GM23338 (cell line): ENCODE measurements around the gene LCLAT1. TPM values are rescaled to one million over a fixed set of nuclear protein-coding genes. Genes with fewer than 3 reads are reported as not detected.

Experiments used
- ATAC-seq: fragments of 200-7000 bp; cut with Tn5 transposase; 3 replicates; pipeline ENCODE4 v1.9.1; 2020
- DNase-seq: peaks from one replicate; pipeline ENCODE4 v3.0.0-alpha.2; 2015; ENCODE audit warnings: low spot score
- H2AFZ ChIP-seq: fragments of 200-600 bp; sonication (generic); 2 replicates; pipeline ENCODE4 v1.8.0; 2016; ENCODE audit warnings: antibody characterized with exemption, mild to moderate bottlenecking, moderate library complexity
- H3F3A ChIP-seq: fragments of 200-600 bp; sonication (generic); replicated peaks from 2 replicates; pipeline ENCODE4 v1.8.0; 2017; ENCODE audit warnings: antibody characterized with exemption, mixed run types, low read depth
- H3K27ac ChIP-seq: fragments of 200-600 bp; sonication (generic); 2 replicates; pipeline ENCODE4 v1.6.1; 2016; ENCODE audit warnings: low read depth
- H3K27me3 ChIP-seq: fragments of 200-600 bp; sonication (generic); 2 replicates; pipeline ENCODE4 v1.8.0; 2016; ENCODE audit warnings: mild to moderate bottlenecking, mixed run types, moderate library complexity; ENCODE audit not compliant: insufficient read depth
- H3K36me3 ChIP-seq: fragments of 200-600 bp; sonication (generic); 2 replicates; pipeline ENCODE4 v1.8.0; 2016; ENCODE audit warnings: mild to moderate bottlenecking; ENCODE audit not compliant: insufficient read depth
- H3K4me1 ChIP-seq: fragments of 200-600 bp; sonication (generic); 2 replicates; pipeline ENCODE4 v1.8.0; 2016; ENCODE audit warnings: mild to moderate bottlenecking, moderate library complexity; ENCODE audit not compliant: insufficient read depth
- H3K4me2 ChIP-seq: fragments of 200-600 bp; sonication (generic); 2 replicates; pipeline ENCODE4 v1.7.1; 2017; ENCODE audit warnings: mixed run types
- H3K4me3 ChIP-seq: fragments of 200-600 bp; sonication (generic); 2 replicates; pipeline ENCODE4 v1.6.1; 2016; ENCODE audit warnings: mixed run types
- H3K79me2 ChIP-seq: fragments of 200-600 bp; sonication (generic); replicated peaks from 2 replicates; pipeline ENCODE4 v1.8.0; 2017; ENCODE audit warnings: mild to moderate bottlenecking; ENCODE audit not compliant: insufficient read depth
- H3K9me2 ChIP-seq: fragments of 200-600 bp; sonication (generic); 2 replicates; pipeline ENCODE4 v1.8.0; 2017; ENCODE audit not compliant: insufficient read depth
- H4K20me1 ChIP-seq: fragments of 200-600 bp; sonication (generic); replicated peaks from 2 replicates; pipeline ENCODE4 v1.8.0; 2017; ENCODE audit warnings: mild to moderate bottlenecking; ENCODE audit not compliant: insufficient read depth
- H3K27ac Mint-ChIP-seq: 2 replicates; pipeline ENCODE4 v1.8.0; 2020; ENCODE audit warnings: inconsistent platforms, mild to moderate bottlenecking, moderate library complexity, mixed read lengths
- H3K27me3 Mint-ChIP-seq: 3 replicates; pipeline ENCODE4 v1.8.0; 2022; ENCODE audit warnings: low read depth, mild to moderate bottlenecking, moderate library complexity, mixed read lengths, inconsistent platforms; ENCODE audit not compliant: insufficient read depth, poor library complexity
- H3K36me3 Mint-ChIP-seq: 3 replicates; pipeline ENCODE4 v1.8.0; 2021; ENCODE audit warnings: low read depth, mild to moderate bottlenecking, inconsistent platforms, moderate library complexity, mixed read lengths
- H3K4me1 Mint-ChIP-seq: 3 replicates; pipeline ENCODE4 v1.8.0; 2020; ENCODE audit warnings: mild to moderate bottlenecking, inconsistent platforms, mixed read lengths
- H3K4me3 Mint-ChIP-seq: 3 replicates; pipeline ENCODE4 v1.8.0; 2021; ENCODE audit warnings: moderate library complexity, mild to moderate bottlenecking, inconsistent platforms, mixed read lengths
- H3K9me3 Mint-ChIP-seq: 3 replicates; pipeline ENCODE4 v1.8.0; 2020; ENCODE audit warnings: moderate library complexity, mild to moderate bottlenecking, inconsistent platforms, mixed read lengths
- CREB1 ChIP-seq: fragments of 250-450 bp; sonication (Bioruptor Pico); IDR thresholded peaks from 2 replicates; pipeline ENCODE4 v1.5.0; 2020; ENCODE audit warnings: low read depth, mild to moderate bottlenecking, moderate library complexity
- EZH2 ChIP-seq: fragments of 200-600 bp; sonication (generic); IDR thresholded peaks from one replicate; pipeline ENCODE4 v1.8.0; 2017; ENCODE audit warnings: antibody characterized with exemption, mild to moderate bottlenecking, low read depth; ENCODE audit not compliant: unreplicated experiment
- EZH2phosphoT487 ChIP-seq: fragments of 200-600 bp; sonication (generic); IDR thresholded peaks from one replicate; pipeline ENCODE4 v1.8.1; 2018; ENCODE audit warnings: antibody characterized with exemption; ENCODE audit not compliant: unreplicated experiment
- JUNB ChIP-seq: IDR thresholded peaks from one replicate; pipeline ENCODE4 v1.6.1; 2016; ENCODE audit warnings: antibody characterized with exemption; ENCODE audit not compliant: unreplicated experiment
- NANOG ChIP-seq: IDR thresholded peaks from 2 replicates; pipeline ENCODE4 v1.6.1; 2016; ENCODE audit warnings: antibody characterized with exemption, borderline replicate concordance
- POLR2AphosphoS5 ChIP-seq: IDR thresholded peaks from 2 replicates; pipeline ENCODE4 v1.6.1; 2016; ENCODE audit warnings: antibody characterized with exemption, low read depth
- STAT1 ChIP-seq: IDR thresholded peaks from one replicate; pipeline ENCODE4 v1.6.1; 2016; ENCODE audit warnings: antibody characterized with exemption; ENCODE audit not compliant: unreplicated experiment
- ZNF114 ChIP-seq: fragments of 250-450 bp; sonication (Bioruptor Pico); IDR thresholded peaks from 2 replicates; pipeline ENCODE4 v1.5.0; 2020; ENCODE audit warnings: mild to moderate bottlenecking, moderate library complexity
- ZNF331 ChIP-seq: fragments of 250-450 bp; sonication (Bioruptor Pico); IDR thresholded peaks from 2 replicates; pipeline ENCODE4 v1.5.0; 2020; ENCODE audit warnings: low read depth, mild to moderate bottlenecking, moderate library complexity
- polyA plus RNA-seq: library from polyadenylated mRNA; unstranded; fragments of >200 nt; fragmentation: Nextera tagmentation; extraction: Ambion mirVana; gene quantifications from 2 replicates; pipeline ENCODE4 v1.2.1, GENCODE V29; 2016
- total RNA-seq: library from RNA; depleted of rRNA; stranded (reverse); fragments of >200 nt; shearing (Covaris generic); gene quantifications from 2 replicates; pipeline ENCODE4 v1.2.3, GENCODE V29; 2014
- TF ChIP-seq, protein P1 (sequence below), 2 experiments: fragments of 200-600 bp in 1 of 2; sonication (generic) in 1 of 2; conservative IDR thresholded peaks; 2 replicates each; pipeline versions ENCODE4 v1.5.1 to v1.6.1; 2016 to 2017; ENCODE audit warnings: antibody characterized with exemption in 2 of 2, low read depth in 2 of 2, mild to moderate bottlenecking in 2 of 2, moderate library complexity in 1 of 2
- TF ChIP-seq, protein P2 (sequence below): IDR thresholded peaks from one replicate; pipeline ENCODE4 v1.6.1; 2018; ENCODE audit warnings: antibody characterized with exemption; ENCODE audit not compliant: unreplicated experiment
- TF ChIP-seq, protein P3 (sequence below): IDR thresholded peaks from 2 replicates; pipeline ENCODE4 v1.6.1; 2016; ENCODE audit warnings: antibody characterized with exemption
- TF ChIP-seq, protein P4 (sequence below): fragments of 250-450 bp; sonication (Bioruptor Pico); IDR thresholded peaks from 2 replicates; pipeline ENCODE4 v1.5.0; 2020; ENCODE audit warnings: mild to moderate bottlenecking, moderate library complexity

LCLAT1 gene
- total and polyA plus RNA-seq, 2 experiments from 2014 or later = 11.5 to 30.1 TPM

DNA sequence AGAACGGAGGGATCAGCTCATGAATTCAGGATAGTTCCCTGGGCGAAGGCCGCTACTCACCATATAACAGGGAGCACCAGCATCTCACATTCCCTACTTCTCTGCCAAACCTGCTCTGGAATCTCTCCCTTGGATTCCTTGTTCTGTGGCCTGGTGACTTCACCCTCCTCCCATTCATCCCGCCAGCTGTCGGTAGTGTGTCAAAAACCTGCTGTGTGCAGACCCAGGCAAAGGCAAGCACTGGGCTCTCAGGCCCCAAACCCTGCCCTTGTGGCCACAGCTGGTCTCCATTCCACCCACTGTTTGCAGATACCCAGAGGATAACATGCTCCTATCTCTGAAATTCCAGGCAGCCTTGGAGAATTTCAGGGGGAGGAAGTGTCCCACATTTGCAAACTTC is 208.6 kb downstream of the LCLAT1 start:
- Mint-ChIP-seq H3K27me3 (peaks cover 1% of the 10 kb centered on the region), H3K27ac (no peak overlapping the region), H3K4me1 (peaks cover 20% of the 10 kb centered on the region), H3K9me3 (no peaks in the 10 kb centered on the region), H3K4me3 (no peak overlapping the region), H3K36me3 (no peaks in the 10 kb centered on the region; the same call in 2 of the 3 replicates)
- TF ChIP-seq EZH2 = no peak
- TF ChIP-seq, protein P1, sequence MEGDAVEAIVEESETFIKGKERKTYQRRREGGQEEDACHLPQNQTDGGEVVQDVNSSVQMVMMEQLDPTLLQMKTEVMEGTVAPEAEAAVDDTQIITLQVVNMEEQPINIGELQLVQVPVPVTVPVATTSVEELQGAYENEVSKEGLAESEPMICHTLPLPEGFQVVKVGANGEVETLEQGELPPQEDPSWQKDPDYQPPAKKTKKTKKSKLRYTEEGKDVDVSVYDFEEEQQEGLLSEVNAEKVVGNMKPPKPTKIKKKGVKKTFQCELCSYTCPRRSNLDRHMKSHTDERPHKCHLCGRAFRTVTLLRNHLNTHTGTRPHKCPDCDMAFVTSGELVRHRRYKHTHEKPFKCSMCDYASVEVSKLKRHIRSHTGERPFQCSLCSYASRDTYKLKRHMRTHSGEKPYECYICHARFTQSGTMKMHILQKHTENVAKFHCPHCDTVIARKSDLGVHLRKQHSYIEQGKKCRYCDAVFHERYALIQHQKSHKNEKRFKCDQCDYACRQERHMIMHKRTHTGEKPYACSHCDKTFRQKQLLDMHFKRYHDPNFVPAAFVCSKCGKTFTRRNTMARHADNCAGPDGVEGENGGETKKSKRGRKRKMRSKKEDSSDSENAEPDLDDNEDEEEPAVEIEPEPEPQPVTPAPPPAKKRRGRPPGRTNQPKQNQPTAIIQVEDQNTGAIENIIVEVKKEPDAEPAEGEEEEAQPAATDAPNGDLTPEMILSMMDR (conservative IDR thresholded peaks at IDR 0.05; ENCODE audit: low read depth in 2 of 2) = no peak
- TF ChIP-seq CREB1 (CRISPR knock-in tag) = no peak
- no peak for TF ChIP-seq JUNB
- no peak for TF ChIP-seq POLR2AphosphoS5
- no peak for TF ChIP-seq ZNF331 (CRISPR knock-in tag)
- TF ChIP-seq, protein P2, sequence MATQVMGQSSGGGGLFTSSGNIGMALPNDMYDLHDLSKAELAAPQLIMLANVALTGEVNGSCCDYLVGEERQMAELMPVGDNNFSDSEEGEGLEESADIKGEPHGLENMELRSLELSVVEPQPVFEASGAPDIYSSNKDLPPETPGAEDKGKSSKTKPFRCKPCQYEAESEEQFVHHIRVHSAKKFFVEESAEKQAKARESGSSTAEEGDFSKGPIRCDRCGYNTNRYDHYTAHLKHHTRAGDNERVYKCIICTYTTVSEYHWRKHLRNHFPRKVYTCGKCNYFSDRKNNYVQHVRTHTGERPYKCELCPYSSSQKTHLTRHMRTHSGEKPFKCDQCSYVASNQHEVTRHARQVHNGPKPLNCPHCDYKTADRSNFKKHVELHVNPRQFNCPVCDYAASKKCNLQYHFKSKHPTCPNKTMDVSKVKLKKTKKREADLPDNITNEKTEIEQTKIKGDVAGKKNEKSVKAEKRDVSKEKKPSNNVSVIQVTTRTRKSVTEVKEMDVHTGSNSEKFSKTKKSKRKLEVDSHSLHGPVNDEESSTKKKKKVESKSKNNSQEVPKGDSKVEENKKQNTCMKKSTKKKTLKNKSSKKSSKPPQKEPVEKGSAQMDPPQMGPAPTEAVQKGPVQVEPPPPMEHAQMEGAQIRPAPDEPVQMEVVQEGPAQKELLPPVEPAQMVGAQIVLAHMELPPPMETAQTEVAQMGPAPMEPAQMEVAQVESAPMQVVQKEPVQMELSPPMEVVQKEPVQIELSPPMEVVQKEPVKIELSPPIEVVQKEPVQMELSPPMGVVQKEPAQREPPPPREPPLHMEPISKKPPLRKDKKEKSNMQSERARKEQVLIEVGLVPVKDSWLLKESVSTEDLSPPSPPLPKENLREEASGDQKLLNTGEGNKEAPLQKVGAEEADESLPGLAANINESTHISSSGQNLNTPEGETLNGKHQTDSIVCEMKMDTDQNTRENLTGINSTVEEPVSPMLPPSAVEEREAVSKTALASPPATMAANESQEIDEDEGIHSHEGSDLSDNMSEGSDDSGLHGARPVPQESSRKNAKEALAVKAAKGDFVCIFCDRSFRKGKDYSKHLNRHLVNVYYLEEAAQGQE = no peak
- no peak for TF ChIP-seq EZH2phosphoT487
- TF ChIP-seq, protein P3, sequence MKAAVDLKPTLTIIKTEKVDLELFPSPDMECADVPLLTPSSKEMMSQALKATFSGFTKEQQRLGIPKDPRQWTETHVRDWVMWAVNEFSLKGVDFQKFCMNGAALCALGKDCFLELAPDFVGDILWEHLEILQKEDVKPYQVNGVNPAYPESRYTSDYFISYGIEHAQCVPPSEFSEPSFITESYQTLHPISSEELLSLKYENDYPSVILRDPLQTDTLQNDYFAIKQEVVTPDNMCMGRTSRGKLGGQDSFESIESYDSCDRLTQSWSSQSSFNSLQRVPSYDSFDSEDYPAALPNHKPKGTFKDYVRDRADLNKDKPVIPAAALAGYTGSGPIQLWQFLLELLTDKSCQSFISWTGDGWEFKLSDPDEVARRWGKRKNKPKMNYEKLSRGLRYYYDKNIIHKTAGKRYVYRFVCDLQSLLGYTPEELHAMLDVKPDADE = no peak
- no peak for TF ChIP-seq ZNF114 (CRISPR knock-in tag)
- TF ChIP-seq NANOG = no peak
- TF ChIP-seq, protein P4, sequence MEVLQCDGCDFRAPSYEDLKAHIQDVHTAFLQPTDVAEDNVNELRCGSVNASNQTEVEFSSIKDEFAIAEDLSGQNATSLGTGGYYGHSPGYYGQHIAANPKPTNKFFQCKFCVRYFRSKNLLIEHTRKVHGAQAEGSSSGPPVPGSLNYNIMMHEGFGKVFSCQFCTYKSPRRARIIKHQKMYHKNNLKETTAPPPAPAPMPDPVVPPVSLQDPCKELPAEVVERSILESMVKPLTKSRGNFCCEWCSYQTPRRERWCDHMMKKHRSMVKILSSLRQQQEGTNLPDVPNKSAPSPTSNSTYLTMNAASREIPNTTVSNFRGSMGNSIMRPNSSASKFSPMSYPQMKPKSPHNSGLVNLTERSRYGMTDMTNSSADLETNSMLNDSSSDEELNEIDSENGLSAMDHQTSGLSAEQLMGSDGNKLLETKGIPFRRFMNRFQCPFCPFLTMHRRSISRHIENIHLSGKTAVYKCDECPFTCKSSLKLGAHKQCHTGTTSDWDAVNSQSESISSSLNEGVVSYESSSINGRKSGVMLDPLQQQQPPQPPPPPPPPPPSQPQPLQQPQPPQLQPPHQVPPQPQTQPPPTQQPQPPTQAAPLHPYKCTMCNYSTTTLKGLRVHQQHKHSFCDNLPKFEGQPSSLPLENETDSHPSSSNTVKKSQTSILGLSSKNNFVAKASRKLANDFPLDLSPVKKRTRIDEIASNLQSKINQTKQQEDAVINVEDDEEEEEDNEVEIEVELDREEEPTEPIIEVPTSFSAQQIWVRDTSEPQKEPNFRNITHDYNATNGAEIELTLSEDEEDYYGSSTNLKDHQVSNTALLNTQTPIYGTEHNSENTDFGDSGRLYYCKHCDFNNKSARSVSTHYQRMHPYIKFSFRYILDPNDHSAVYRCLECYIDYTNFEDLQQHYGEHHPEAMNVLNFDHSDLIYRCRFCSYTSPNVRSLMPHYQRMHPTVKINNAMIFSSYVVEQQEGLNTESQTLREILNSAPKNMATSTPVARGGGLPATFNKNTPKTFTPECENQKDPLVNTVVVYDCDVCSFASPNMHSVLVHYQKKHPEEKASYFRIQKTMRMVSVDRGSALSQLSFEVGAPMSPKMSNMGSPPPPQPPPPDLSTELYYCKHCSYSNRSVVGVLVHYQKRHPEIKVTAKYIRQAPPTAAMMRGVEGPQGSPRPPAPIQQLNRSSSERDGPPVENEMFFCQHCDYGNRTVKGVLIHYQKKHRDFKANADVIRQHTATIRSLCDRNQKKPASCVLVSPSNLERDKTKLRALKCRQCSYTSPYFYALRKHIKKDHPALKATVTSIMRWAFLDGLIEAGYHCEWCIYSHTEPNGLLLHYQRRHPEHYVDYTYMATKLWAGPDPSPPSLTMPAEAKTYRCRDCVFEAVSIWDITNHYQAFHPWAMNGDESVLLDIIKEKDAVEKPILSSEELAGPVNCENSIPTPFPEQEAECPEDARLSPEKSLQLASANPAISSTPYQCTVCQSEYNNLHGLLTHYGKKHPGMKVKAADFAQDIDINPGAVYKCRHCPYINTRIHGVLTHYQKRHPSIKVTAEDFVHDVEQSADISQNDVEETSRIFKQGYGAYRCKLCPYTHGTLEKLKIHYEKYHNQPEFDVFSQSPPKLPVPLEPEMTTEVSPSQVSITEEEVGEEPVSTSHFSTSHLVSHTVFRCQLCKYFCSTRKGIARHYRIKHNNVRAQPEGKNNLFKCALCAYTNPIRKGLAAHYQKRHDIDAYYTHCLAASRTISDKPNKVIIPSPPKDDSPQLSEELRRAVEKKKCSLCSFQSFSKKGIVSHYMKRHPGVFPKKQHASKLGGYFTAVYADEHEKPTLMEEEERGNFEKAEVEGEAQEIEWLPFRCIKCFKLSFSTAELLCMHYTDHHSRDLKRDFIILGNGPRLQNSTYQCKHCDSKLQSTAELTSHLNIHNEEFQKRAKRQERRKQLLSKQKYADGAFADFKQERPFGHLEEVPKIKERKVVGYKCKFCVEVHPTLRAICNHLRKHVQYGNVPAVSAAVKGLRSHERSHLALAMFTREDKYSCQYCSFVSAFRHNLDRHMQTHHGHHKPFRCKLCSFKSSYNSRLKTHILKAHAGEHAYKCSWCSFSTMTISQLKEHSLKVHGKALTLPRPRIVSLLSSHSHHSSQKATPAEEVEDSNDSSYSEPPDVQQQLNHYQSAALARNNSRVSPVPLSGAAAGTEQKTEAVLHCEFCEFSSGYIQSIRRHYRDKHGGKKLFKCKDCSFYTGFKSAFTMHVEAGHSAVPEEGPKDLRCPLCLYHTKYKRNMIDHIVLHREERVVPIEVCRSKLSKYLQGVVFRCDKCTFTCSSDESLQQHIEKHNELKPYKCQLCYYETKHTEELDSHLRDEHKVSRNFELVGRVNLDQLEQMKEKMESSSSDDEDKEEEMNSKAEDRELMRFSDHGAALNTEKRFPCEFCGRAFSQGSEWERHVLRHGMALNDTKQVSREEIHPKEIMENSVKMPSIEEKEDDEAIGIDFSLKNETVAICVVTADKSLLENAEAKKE = no peak
- no peak for TF ChIP-seq STAT1
- Histone ChIP-seq H3K36me3 (no peaks in the 10 kb centered on the region), H2AFZ (no peak overlapping the region), H3K4me2 (no peak overlapping the region), H3K4me3 (no peak overlapping the region), H4K20me1 (no peaks in the 10 kb centered on the region), H3K4me1 (peaks cover 8% of the 10 kb centered on the region; the same call in 1 of the 2 replicates), H3F3A (no peaks in the 10 kb centered on the region), H3K27ac (no peak overlapping the region), H3K79me2 (no peaks in the 10 kb centered on the region), H3K9me2 (peaks cover 34% of the 10 kb centered on the region; the same call in 1 of the 2 replicates), H3K27me3 (no peaks in the 10 kb centered on the region)
- ATAC-seq (no peak), DNase-seq (no peak)
